Epithelial cell of proximal tubule (primary cell): Measurements from ENCODE around the gene OR2M2. TPM values are rescaled to one million over a fixed set of nuclear protein-coding genes. Genes with fewer than 3 reads are reported as not detected.

Source experiments
- DNase-seq: peaks from one replicate; pipeline ENCODE4 v3.0.0-alpha.2; 2011; ENCODE audit warnings: low read depth
- H3K4me3 ChIP-seq: 2 replicates; pipeline ENCODE4 v1.5.1; 2011; ENCODE audit warnings: low read depth, mild to moderate bottlenecking, low read length
- total RNA-seq: library from RNA; depleted of rRNA; stranded (reverse); fragments of >200 nt; gene quantifications from 2 replicates; pipeline ENCODE4 v1.2.3, GENCODE V29; 2015
- TF ChIP-seq, protein P1 (sequence below): conservative IDR thresholded peaks from 2 replicates; pipeline ENCODE4 v1.5.1; 2012; ENCODE audit warnings: low read depth, mild to moderate bottlenecking, low read length

The OR2M2 gene, protein sequence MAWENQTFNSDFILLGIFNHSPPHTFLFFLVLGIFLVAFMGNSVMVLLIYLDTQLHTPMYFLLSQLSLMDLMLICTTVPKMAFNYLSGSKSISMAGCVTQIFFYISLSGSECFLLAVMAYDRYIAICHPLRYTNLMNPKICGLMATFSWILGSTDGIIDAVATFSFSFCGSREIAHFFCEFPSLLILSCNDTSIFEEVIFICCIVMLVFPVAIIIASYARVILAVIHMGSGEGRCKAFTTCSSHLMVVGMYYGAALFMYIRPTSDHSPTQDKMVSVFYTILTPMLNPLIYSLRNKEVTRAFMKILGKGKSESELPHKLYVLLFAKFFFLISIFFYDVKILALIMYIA
- total RNA-seq = not detected in 2 replicates

DNA sequence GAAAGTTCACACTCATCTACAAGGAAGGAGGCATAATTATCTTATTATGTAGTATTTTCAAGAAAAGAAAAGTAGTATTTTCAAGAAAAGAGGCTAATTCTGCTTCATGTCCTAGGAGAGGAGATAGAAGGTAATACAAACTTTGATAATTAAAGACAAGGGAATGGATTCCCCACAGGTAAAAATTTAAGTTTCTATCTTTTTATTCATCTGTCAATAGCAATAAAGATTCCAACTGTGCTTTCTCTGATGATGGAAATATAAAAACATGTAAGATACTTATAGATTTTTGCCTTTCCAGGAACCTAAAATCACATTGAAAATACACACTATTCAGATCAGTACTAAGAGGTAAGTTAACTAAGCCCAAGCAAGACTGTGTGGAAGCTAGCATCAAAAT lies at the start of gene OR2M2:
TSS of gene OR2M2 (plus strand) at position 301 of the 400 bp plus-strand sequence. CDS start 5,165 bp downstream, outside the sequence.
- DNase-seq = no peak
- TF ChIP-seq, protein P1, sequence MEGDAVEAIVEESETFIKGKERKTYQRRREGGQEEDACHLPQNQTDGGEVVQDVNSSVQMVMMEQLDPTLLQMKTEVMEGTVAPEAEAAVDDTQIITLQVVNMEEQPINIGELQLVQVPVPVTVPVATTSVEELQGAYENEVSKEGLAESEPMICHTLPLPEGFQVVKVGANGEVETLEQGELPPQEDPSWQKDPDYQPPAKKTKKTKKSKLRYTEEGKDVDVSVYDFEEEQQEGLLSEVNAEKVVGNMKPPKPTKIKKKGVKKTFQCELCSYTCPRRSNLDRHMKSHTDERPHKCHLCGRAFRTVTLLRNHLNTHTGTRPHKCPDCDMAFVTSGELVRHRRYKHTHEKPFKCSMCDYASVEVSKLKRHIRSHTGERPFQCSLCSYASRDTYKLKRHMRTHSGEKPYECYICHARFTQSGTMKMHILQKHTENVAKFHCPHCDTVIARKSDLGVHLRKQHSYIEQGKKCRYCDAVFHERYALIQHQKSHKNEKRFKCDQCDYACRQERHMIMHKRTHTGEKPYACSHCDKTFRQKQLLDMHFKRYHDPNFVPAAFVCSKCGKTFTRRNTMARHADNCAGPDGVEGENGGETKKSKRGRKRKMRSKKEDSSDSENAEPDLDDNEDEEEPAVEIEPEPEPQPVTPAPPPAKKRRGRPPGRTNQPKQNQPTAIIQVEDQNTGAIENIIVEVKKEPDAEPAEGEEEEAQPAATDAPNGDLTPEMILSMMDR = no peak
- H3K4me3 ChIP-seq = no peak within 1 kb of the TSS

DNA sequence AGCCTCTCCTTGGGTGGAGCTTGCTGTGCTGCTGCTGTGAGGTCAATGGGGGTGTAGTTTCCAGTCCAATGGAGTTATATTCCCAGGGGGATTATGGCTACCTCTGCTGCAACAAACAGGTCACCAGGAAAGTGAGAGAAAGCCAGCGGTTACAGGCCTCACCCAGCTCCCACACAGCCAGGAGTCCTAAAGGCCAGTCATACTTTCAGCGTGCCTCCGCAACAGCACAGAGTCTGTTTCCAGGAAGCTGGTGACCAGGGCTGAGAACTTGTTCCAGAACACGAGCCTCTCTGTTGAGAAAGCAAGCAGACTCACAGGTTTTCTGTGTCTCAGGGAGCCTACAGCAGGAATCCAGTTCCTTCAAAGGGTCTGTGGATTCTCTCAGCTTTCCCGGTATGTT lies 47.0 kb upstream of the OR2M2 start:
- H3K4me3 ChIP-seq = no peak overlapping the region
- DNase-seq = no peak
- TF ChIP-seq, protein P1 = no peak

DNA sequence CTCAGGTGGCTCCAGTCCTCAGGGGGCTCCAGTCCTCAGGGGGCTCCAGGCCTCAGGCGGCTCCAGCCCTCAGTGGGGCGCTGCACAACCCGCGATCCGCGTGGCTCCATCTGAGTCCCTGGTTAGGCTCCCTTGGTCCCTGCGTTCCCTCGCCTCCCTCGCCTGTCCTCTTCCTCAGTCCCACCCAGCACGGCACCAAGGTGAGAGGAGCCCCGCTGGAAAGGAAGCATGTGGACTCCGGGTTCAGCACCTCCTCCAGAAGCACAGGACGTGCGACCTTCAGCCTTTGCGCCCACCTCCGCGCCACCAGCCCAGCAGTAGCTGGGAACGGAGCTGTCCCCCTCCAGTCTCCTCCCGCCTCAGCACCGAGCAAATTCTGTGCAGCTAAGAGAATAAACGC lies 37.8 kb upstream of the OR2M2 start:
- TF ChIP-seq, protein P1 = no peak
- no peak for DNase-seq
- H3K4me3 ChIP-seq = no peak overlapping the region

DNA sequence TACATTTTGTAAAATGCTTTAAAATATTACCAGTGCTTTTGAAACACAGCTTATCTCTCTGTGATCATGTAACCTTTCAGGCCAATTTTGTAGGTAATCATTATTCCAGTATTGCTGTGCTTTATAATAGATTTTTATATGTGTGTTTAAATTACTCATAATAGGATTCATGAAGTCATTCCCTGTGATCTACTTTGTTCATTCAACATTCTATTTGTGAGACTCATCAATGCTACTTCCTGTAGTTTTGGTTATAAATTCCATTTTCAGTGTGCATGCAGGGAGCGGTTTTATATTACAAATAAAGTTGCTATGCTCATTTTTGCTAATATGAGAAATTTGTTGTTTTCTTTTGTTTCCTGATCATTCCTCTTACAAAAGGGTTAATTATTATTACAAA lies 33.8 kb upstream of the OR2M2 start:
- DNase-seq = no peak
- TF ChIP-seq, protein P1 = no peak

DNA sequence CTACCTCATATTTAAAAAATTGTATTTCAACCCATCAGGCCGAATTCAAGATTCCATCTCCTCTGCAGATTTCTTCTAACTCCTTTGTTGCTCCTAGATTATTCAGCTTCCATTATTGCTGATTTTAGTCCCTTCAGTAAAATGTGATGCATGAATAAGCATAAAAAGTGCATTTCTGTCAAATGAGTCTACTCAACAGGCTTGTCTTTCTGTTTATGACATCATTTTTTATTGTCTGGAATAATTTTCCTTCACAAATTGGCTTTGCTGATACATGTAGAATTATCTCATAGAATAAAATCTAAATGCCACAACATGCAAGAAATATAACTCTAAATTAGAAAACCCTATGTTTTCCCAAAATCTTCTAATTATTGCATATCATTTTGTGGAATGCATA lies 31.3 kb upstream of the OR2M2 start:
- DNase-seq = no peak
- TF ChIP-seq, protein P1 = no peak
- no peak overlapping the region for H3K4me3 ChIP-seq

More for the DNA sequence above, 33.8 kb upstream of the OR2M2 start:
- no peak overlapping the region for H3K4me3 ChIP-seq

DNA sequence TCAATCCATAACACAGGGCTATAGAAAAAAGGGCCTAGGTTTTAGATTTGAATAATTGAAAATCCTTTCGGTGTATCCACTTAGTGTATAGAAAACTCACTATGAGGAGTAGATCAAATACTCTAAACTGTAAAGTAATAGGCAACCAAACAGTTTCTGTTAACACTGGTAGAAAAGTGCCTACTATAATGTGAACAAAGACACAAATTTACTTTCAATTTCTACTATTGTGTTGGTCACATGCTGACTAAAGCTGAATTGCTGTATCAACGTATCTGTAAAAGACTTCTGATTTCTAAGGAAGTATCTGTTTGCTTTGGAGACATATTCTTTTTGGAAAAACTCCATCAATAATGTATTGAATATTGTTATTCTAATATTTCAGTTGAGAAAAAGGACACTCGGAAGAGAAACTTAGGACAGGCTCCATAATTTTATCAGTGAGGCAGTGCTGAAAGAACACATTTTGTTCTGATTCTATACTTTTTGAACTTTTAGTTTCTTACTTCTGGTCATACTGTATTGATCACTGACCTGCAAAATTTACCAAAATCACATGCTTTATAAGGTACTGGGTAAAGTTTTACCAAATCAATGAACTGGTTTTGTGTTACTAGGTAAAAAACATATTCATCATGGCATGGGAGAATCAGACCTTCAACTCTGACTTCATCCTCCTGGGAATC lies 30.0 kb upstream of the OR2M2 start, which contains the start of gene OR2M5:
TSS of gene OR2M5 (plus strand) at position 636 of the 686 bp plus-strand sequence. CDS start at position 636, 0 bp downstream.
- no peak within 1 kb of the TSS for H3K4me3 ChIP-seq
- TF ChIP-seq, protein P1 = no peak
- DNase-seq = no peak
